Activated naive CD8-positive, alpha-beta T cell treated with anti-CD3 and anti-CD28 coated beads, Interleukin-2, amount 50 U/mL, for 24 hours (primary cell): ENCODE results near the gene SLC25A36.
"Not testable (repeated sequence)": the region's sequence is repeated elsewhere in the genome, so short reads cannot be mapped to it uniquely, and the experiment has no call there.

Source experiments
- ATAC-seq: fragments of 150-1000 bp; cut with Tn5 transposase; one replicate; pipeline ENCODE4 v1.10.0; 2021
- DNase-seq: peaks from one replicate; pipeline ENCODE4 v3.0.0; 2021
- H3K27ac Mint-ChIP-seq: one replicate; pipeline ENCODE4 v1.8.0; 2021; ENCODE audit warnings: mild to moderate bottlenecking, mixed read lengths
- H3K27me3 Mint-ChIP-seq: one replicate; pipeline ENCODE4 v1.8.0; 2021; ENCODE audit warnings: mixed read lengths
- H3K36me3 Mint-ChIP-seq: one replicate; pipeline ENCODE4 v1.8.0; 2021; ENCODE audit warnings: low read depth, mixed read lengths
- H3K4me1 Mint-ChIP-seq: one replicate; pipeline ENCODE4 v1.8.0; 2021; ENCODE audit warnings: mixed read lengths
- H3K4me3 Mint-ChIP-seq: one replicate; pipeline ENCODE4 v1.8.0; 2021; ENCODE audit warnings: mild to moderate bottlenecking, moderate library complexity, mixed read lengths
- H3K9me3 Mint-ChIP-seq: one replicate; pipeline ENCODE4 v1.8.0; 2021; ENCODE audit warnings: mixed read lengths

The SLC25A36 gene

GRCh38 chr3:140995881-140996280 is 54.2 kb downstream of the SLC25A36 start:
- ATAC-seq (no peak), DNase-seq (no peak)
- peaks cover 6% of the 10 kb centered on the region for H3K9me3 Mint-ChIP-seq
- H3K4me1 Mint-ChIP-seq, result peaks cover 2% of the 10 kb centered on the region
- no peak overlapping the region for H3K4me3 Mint-ChIP-seq
- no peak overlapping the region for H3K27ac Mint-ChIP-seq
- H3K27me3 Mint-ChIP-seq, result peaks cover 3% of the 10 kb centered on the region
- H3K36me3 Mint-ChIP-seq, result no peaks in the 10 kb centered on the region

GRCh38 chr3:141000027-141000663 is 58.5 kb downstream of the SLC25A36 start:
- no peaks in the 10 kb centered on the region for H3K36me3 Mint-ChIP-seq
- no peaks in the 10 kb centered on the region for H3K9me3 Mint-ChIP-seq
- H3K27me3 Mint-ChIP-seq, result peaks cover 3% of the 10 kb centered on the region
- ATAC-seq (peak; percentile 88), DNase-seq (peak; percentile 51)
- H3K4me3 Mint-ChIP-seq, result no peak overlapping the region
- peaks cover 2% of the 10 kb centered on the region for H3K4me1 Mint-ChIP-seq
- no peak overlapping the region for H3K27ac Mint-ChIP-seq

GRCh38 chr3:141000686-141001085 is 59.0 kb downstream of the SLC25A36 start:
- H3K27ac Mint-ChIP-seq, result no peak overlapping the region
- peaks cover 2% of the 10 kb centered on the region for H3K4me1 Mint-ChIP-seq
- peaks cover 3% of the 10 kb centered on the region for H3K27me3 Mint-ChIP-seq
- DNase-seq (no peak), ATAC-seq (peak; percentile 31)
- H3K4me3 Mint-ChIP-seq, result no peak overlapping the region
- H3K9me3 Mint-ChIP-seq, result no peaks in the 10 kb centered on the region
- H3K36me3 Mint-ChIP-seq, result no peaks in the 10 kb centered on the region

- DNase-seq (no peak), ATAC-seq (no peak)
- H3K27ac Mint-ChIP-seq, result no peak overlapping the region
- peaks cover 1% of the 10 kb centered on the region for H3K4me1 Mint-ChIP-seq
- no peak overlapping the region for H3K4me3 Mint-ChIP-seq
- peaks cover 19% of the 10 kb centered on the region for H3K27me3 Mint-ChIP-seq
- no peaks in the 10 kb centered on the region for H3K36me3 Mint-ChIP-seq
- no peaks in the 10 kb centered on the region for H3K9me3 Mint-ChIP-seq
Observed at GRCh38 chr3:141006344-141006743, 64.7 kb downstream of the SLC25A36 start.

GRCh38 chr3:141009496-141009895 is 67.9 kb downstream of the SLC25A36 start:
- Mint-ChIP-seq H3K9me3 (no peaks in the 10 kb centered on the region), H3K27ac (no peak overlapping the region), H3K4me1 (peaks cover 6% of the 10 kb centered on the region), H3K4me3 (no peak overlapping the region), H3K36me3 (no peaks in the 10 kb centered on the region), H3K27me3 (peaks cover 22% of the 10 kb centered on the region)
- DNase-seq (no peak), ATAC-seq (no peak)

GRCh38 chr3:141011232-141011996 is 69.8 kb downstream of the SLC25A36 start:
- Mint-ChIP-seq H3K27ac (no peak overlapping the region), H3K4me3 (no peak overlapping the region), H3K9me3 (no peaks in the 10 kb centered on the region), H3K27me3 (peaks cover 22% of the 10 kb centered on the region), H3K36me3 (no peaks in the 10 kb centered on the region), H3K4me1 (peaks cover 6% of the 10 kb centered on the region)
- DNase-seq, result peak; percentile 87
- peak; percentile 92 for ATAC-seq

GRCh38 chr3:141011997-141012262 is 70.3 kb downstream of the SLC25A36 start:
- DNase-seq, result no peak

GRCh38 chr3:141012571-141012970 is 70.9 kb downstream of the SLC25A36 start:
- peaks cover 2% of the 10 kb centered on the region for H3K36me3 Mint-ChIP-seq
- H3K9me3 Mint-ChIP-seq, result no peaks in the 10 kb centered on the region
- H3K27me3 Mint-ChIP-seq, result peaks cover 24% of the 10 kb centered on the region
- no peak for DNase-seq
- H3K27ac Mint-ChIP-seq, result no peak overlapping the region
- no peak for ATAC-seq
- no peak overlapping the region for H3K4me3 Mint-ChIP-seq
- H3K4me1 Mint-ChIP-seq, result peaks cover 15% of the 10 kb centered on the region

More at GRCh38 chr3:141011997-141012262, 70.3 kb downstream of the SLC25A36 start:
- Mint-ChIP-seq H3K27me3 (peaks cover 24% of the 10 kb centered on the region), H3K36me3 (no peaks in the 10 kb centered on the region), H3K4me1 (peaks cover 8% of the 10 kb centered on the region), H3K9me3 (no peaks in the 10 kb centered on the region), H3K27ac (no peak overlapping the region), H3K4me3 (no peak overlapping the region)
- peak; percentile 20 for ATAC-seq

GRCh38 chr3:141015481-141015880 is 73.8 kb downstream of the SLC25A36 start:
- Mint-ChIP-seq H3K27ac (no peak overlapping the region), H3K4me3 (no peak overlapping the region), H3K36me3 (peaks cover 2% of the 10 kb centered on the region), H3K4me1 (peaks cover 28% of the 10 kb centered on the region), H3K27me3 (peaks cover 12% of the 10 kb centered on the region), H3K9me3 (no peaks in the 10 kb centered on the region)
- ATAC-seq (no peak), DNase-seq (no peak)

- Mint-ChIP-seq H3K27ac (peak overlapping the region; percentile 70), H3K4me3 (peak overlapping the region; percentile 55), H3K4me1 (peaks cover 25% of the 10 kb centered on the region)
- not testable (repeated sequence) for H3K36me3 Mint-ChIP-seq, H3K27me3 Mint-ChIP-seq, H3K9me3 Mint-ChIP-seq, ATAC-seq
- peak; percentile 43 for DNase-seq
Observed at GRCh38 chr3:141017366-141018322, 76.0 kb downstream of the SLC25A36 start.

GRCh38 chr3:141019244-141019643 is 77.6 kb downstream of the SLC25A36 start:
- Mint-ChIP-seq H3K4me1 (peaks cover 25% of the 10 kb centered on the region), H3K9me3 (no peaks in the 10 kb centered on the region), H3K27me3 (peaks cover 6% of the 10 kb centered on the region), H3K36me3 (peaks cover 2% of the 10 kb centered on the region), H3K27ac (no peak overlapping the region), H3K4me3 (no peak overlapping the region)
- DNase-seq, result no peak
- no peak for ATAC-seq

GRCh38 chr3:141020143-141020830 is 78.7 kb downstream of the SLC25A36 start:
- DNase-seq (peak; percentile 43), ATAC-seq (peak; percentile 94)
- Mint-ChIP-seq H3K27ac (peak overlapping the region; percentile 24), H3K27me3 (peaks cover 6% of the 10 kb centered on the region), H3K4me3 (no peak overlapping the region), H3K4me1 (peaks cover 25% of the 10 kb centered on the region), H3K36me3 (peaks cover 2% of the 10 kb centered on the region), H3K9me3 (no peaks in the 10 kb centered on the region)

- H3K36me3 Mint-ChIP-seq, result peaks cover 2% of the 10 kb centered on the region
- H3K4me3 Mint-ChIP-seq, result no peak overlapping the region
- H3K9me3 Mint-ChIP-seq, result no peaks in the 10 kb centered on the region
- H3K27me3 Mint-ChIP-seq, result peaks cover 5% of the 10 kb centered on the region
- no peak for ATAC-seq
- peaks cover 25% of the 10 kb centered on the region for H3K4me1 Mint-ChIP-seq
- no peak for DNase-seq
- no peak overlapping the region for H3K27ac Mint-ChIP-seq
Observed at GRCh38 chr3:141021261-141021660, 79.6 kb downstream of the SLC25A36 start.
